Nephron progenitor cell (in vitro differentiated cells): Measurements from ENCODE around the gene GCK.
"Not testable (repeated sequence)": the region's sequence is repeated elsewhere in the genome, so short reads cannot be mapped to it uniquely, and the experiment has no call there.

ENCODE experiments used
- DNase-seq: peaks from one replicate; pipeline ENCODE4 v3.0.0; 2021
- H3K27ac Mint-ChIP-seq: 2 replicates; pipeline ENCODE4 v1.8.0; 2021; ENCODE audit warnings: mild to moderate bottlenecking, moderate library complexity, mixed read lengths
- H3K27me3 Mint-ChIP-seq: 2 replicates; pipeline ENCODE4 v1.8.0; 2021; ENCODE audit warnings: mild to moderate bottlenecking, low read depth, mixed read lengths; ENCODE audit not compliant: poor library complexity
- H3K36me3 Mint-ChIP-seq: 2 replicates; pipeline ENCODE4 v1.8.0; 2021; ENCODE audit warnings: low read depth, mixed read lengths
- H3K4me1 Mint-ChIP-seq: 2 replicates; pipeline ENCODE4 v1.8.0; 2021; ENCODE audit warnings: mixed read lengths
- H3K4me3 Mint-ChIP-seq: 2 replicates; pipeline ENCODE4 v1.8.0; 2021; ENCODE audit warnings: mild to moderate bottlenecking, moderate library complexity, mixed read lengths
- H3K9me3 Mint-ChIP-seq: 2 replicates; pipeline ENCODE4 v1.8.0; 2021; ENCODE audit warnings: mild to moderate bottlenecking, moderate library complexity, mixed read lengths
- CTCF ChIP-seq: fragments of 200-600 bp; sonication (generic); IDR thresholded peaks from 2 replicates; pipeline ENCODE4 v1.5.0; 2021; ENCODE audit warnings: antibody characterized with exemption

The GCK gene

GRCh38 chr7:44177570-44178131 lies 11.6 kb downstream of the GCK start:
- Mint-ChIP-seq H3K4me3 (no peak overlapping the region), H3K9me3 (peaks cover 14% of the 10 kb centered on the region), H3K27ac (no peak overlapping the region), H3K4me1 (peaks cover 18% of the 10 kb centered on the region), H3K36me3 (no peaks in the 10 kb centered on the region), H3K27me3 (peaks cover 65% of the 10 kb centered on the region)
- TF ChIP-seq CTCF: no peak
- no peak for DNase-seq

- no peak for TF ChIP-seq CTCF
- Mint-ChIP-seq H3K9me3 (peaks cover 11% of the 10 kb centered on the region), H3K36me3 (no peaks in the 10 kb centered on the region), H3K4me1 (peaks cover 18% of the 10 kb centered on the region), H3K4me3 (no peak overlapping the region), H3K27ac (no peak overlapping the region), H3K27me3 (peaks cover 69% of the 10 kb centered on the region)
- no peak for DNase-seq
Observed at GRCh38 chr7:44176486-44176885, 12.8 kb downstream of the GCK start.

- Mint-ChIP-seq H3K4me1 (peaks cover 18% of the 10 kb centered on the region), H3K27me3 (peaks cover 69% of the 10 kb centered on the region), H3K27ac (no peak overlapping the region), H3K36me3 (no peaks in the 10 kb centered on the region), H3K9me3 (peaks cover 13% of the 10 kb centered on the region), H3K4me3 (no peak overlapping the region)
- no peak for DNase-seq
- no peak for TF ChIP-seq CTCF
Observed at GRCh38 chr7:44175730-44176129, 13.5 kb downstream of the GCK start.

GRCh38 chr7:44174694-44174948 lies 14.6 kb downstream of the GCK start:
- not testable (repeated sequence) for H3K27ac Mint-ChIP-seq, H3K4me3 Mint-ChIP-seq, DNase-seq, H3K36me3 Mint-ChIP-seq
- H3K9me3 Mint-ChIP-seq: peaks cover 17% of the 10 kb centered on the region
- H3K27me3 Mint-ChIP-seq: peaks cover 75% of the 10 kb centered on the region
- peaks cover 18% of the 10 kb centered on the region for H3K4me1 Mint-ChIP-seq

- TF ChIP-seq CTCF: no peak
Observed at GRCh38 chr7:44173911-44174693, 15.1 kb downstream of the GCK start.

GRCh38 chr7:44172803-44173424 lies 16.3 kb downstream of the GCK start:
- H3K4me3 Mint-ChIP-seq: no peak overlapping the region
- H3K4me1 Mint-ChIP-seq: peaks cover 16% of the 10 kb centered on the region
- H3K36me3 Mint-ChIP-seq: no peaks in the 10 kb centered on the region
- no peak for TF ChIP-seq CTCF
- no peak for DNase-seq
- peaks cover 22% of the 10 kb centered on the region for H3K9me3 Mint-ChIP-seq
- H3K27ac Mint-ChIP-seq: no peak overlapping the region
- peaks cover 72% of the 10 kb centered on the region for H3K27me3 Mint-ChIP-seq

More at GRCh38 chr7:44173911-44174693, 15.1 kb downstream of the GCK start:
- Mint-ChIP-seq H3K36me3 (no peaks in the 10 kb centered on the region), H3K4me3 (no peak overlapping the region), H3K4me1 (peaks cover 18% of the 10 kb centered on the region), H3K27me3 (peaks cover 75% of the 10 kb centered on the region), H3K27ac (no peak overlapping the region), H3K9me3 (peaks cover 17% of the 10 kb centered on the region)
- no peak for DNase-seq
